H1 (cell line): ENCODE measurements around the gene NELL1. TPM values are rescaled to one million over a fixed set of nuclear protein-coding genes. Genes with fewer than 3 reads are reported as not detected.

ENCODE experiments used
- CTCF ChIA-PET: fragments of 300-600 bp; sonication (Branson Sonifier 250); formaldehyde crosslinking; loops from one replicate; lab custom pipeline; 2021; ENCODE audit not compliant: partially characterized antibody; lab: Charles Lee
- POLR2A ChIA-PET: fragments of 300-600 bp; sonication (Branson Sonifier 250); formaldehyde crosslinking; loops from one replicate; lab custom pipeline; 2021; ENCODE audit warnings: inconsistent platforms; ENCODE audit not compliant: partially characterized antibody; lab: Charles Lee
- DNase-seq, 2 experiments: peaks; one replicate each; pipeline versions ENCODE4 v3.0.0 to v3.0.0-alpha.2; 2010 to 2022; ENCODE audit warnings: low spot score in 2 of 2, low read depth in 1 of 2, mixed read lengths in 1 of 2
- FAIRE-seq: peaks from 2 replicates; lab custom pipeline; 2011; peaks lifted over from hg19 to GRCh38; lab: Jason Lieb, UNC
- H2AFZ ChIP-seq: 2 replicates; pipeline ENCODE4 v1.8.1; 2012; ENCODE audit warnings: low read length, inconsistent platforms
- H2AK5ac ChIP-seq: 2 replicates; pipeline ENCODE4 v1.6.1; 2013; ENCODE audit warnings: low read depth, low read length
- H2BK120ac ChIP-seq: replicated peaks from 2 replicates; pipeline ENCODE3; 2013; ENCODE audit warnings: low read depth, low read length, inconsistent platforms
- H2BK12ac ChIP-seq: 2 replicates; pipeline ENCODE4 v1.6.1; 2013; ENCODE audit warnings: low read depth, low read length
- H2BK15ac ChIP-seq: 2 replicates; pipeline ENCODE4 v1.6.1; 2013; ENCODE audit warnings: low read length
- H2BK20ac ChIP-seq: 2 replicates; pipeline ENCODE4 v1.6.1; 2013; ENCODE audit warnings: low read length
- H2BK5ac ChIP-seq: 2 replicates; pipeline ENCODE4 v1.6.1; 2013; ENCODE audit warnings: low read depth, low read length
- H3K14ac ChIP-seq: 2 replicates; pipeline ENCODE4 v1.6.1; 2013; ENCODE audit warnings: inconsistent platforms; ENCODE audit not compliant: insufficient read length
- H3K18ac ChIP-seq: 2 replicates; pipeline ENCODE4 v1.6.1; 2013; ENCODE audit warnings: low read length; ENCODE audit errors: extremely low read depth
- H3K23ac ChIP-seq: 2 replicates; pipeline ENCODE4 v1.6.1; 2013; ENCODE audit warnings: inconsistent platforms; ENCODE audit not compliant: insufficient read length
- H3K23me2 ChIP-seq: 2 replicates; pipeline ENCODE4 v1.6.1; 2013; ENCODE audit warnings: low read depth, low read length
- H3K27ac ChIP-seq: 2 replicates; pipeline ENCODE4 v1.6.1; 2011; ENCODE audit warnings: low read depth, low read length, inconsistent platforms
- H3K27me3 ChIP-seq, 4 experiments: replicated peaks in 1 of 4; 1 replicate in 1 of 4; 2 replicates in 3 of 4; pipeline versions ENCODE4 v1.6.1 to v1.8.1; 2011 to 2013; ENCODE audit warnings: low read length in 3 of 4, mild to moderate bottlenecking in 3 of 4, inconsistent platforms in 2 of 4, mixed read lengths in 2 of 4, moderate library complexity in 1 of 4; ENCODE audit not compliant: control insufficient read depth in 3 of 4, insufficient read depth in 3 of 4; ENCODE audit errors: extremely low read depth in 1 of 4
- H3K36me3 ChIP-seq, 4 experiments: 2 replicates each; pipeline versions ENCODE4 v1.6.1 to v1.8.1; 2011 to 2013; ENCODE audit warnings: mild to moderate bottlenecking in 4 of 4, low read length in 3 of 4, moderate library complexity in 2 of 4, control low read depth in 1 of 4, inconsistent platforms in 1 of 4; ENCODE audit not compliant: insufficient read depth in 4 of 4, control insufficient read depth in 2 of 4
- H3K4ac ChIP-seq: replicated peaks from 2 replicates; pipeline ENCODE3; 2013; ENCODE audit warnings: low read length, low read depth, mixed read lengths, inconsistent platforms; ENCODE audit not compliant: insufficient read length
- H3K4me1 ChIP-seq, 4 experiments: replicated peaks in 1 of 4; 1 replicate in 1 of 4; 2 replicates in 3 of 4; pipeline versions ENCODE4 v1.6.1 to v1.8.1; 2011 to 2013; ENCODE audit warnings: low read length in 3 of 4, inconsistent platforms in 2 of 4, mixed read lengths in 1 of 4; ENCODE audit not compliant: insufficient read depth in 4 of 4, control insufficient read depth in 3 of 4
- H3K4me2 ChIP-seq, 2 experiments: 2 replicates each; pipeline versions ENCODE4 v1.6.1 to v1.8.1; 2011 to 2013; ENCODE audit warnings: low read depth in 2 of 2, low read length in 2 of 2, control low read depth in 1 of 2, inconsistent platforms in 1 of 2, mild to moderate bottlenecking in 1 of 2; ENCODE audit not compliant: insufficient read depth in 1 of 2
- H3K4me3 ChIP-seq, 4 experiments: fragments of 200-600, 300-600 bp in 1 of 4; sonication (generic), shearing (Covaris generic), sonication (Bioruptor Twin) in 1 of 4; 2 replicates each; pipeline versions ENCODE4 v1.5.1 to v1.8.1; 2011 to 2016; ENCODE audit warnings: low read length in 4 of 4, low read depth in 3 of 4, control low read depth in 2 of 4, inconsistent platforms in 2 of 4, mild to moderate bottlenecking in 2 of 4, mixed read lengths in 1 of 4, moderate library complexity in 1 of 4; ENCODE audit not compliant: insufficient read depth in 2 of 4; ENCODE audit errors: extremely low read depth in 1 of 4
- H3K56ac ChIP-seq: replicated peaks from 2 replicates; pipeline ENCODE3; 2013; ENCODE audit warnings: low read depth, mild to moderate bottlenecking, mixed read lengths, low read length, inconsistent platforms; ENCODE audit not compliant: insufficient read length
- H3K79me1 ChIP-seq: 2 replicates; pipeline ENCODE4 v1.6.1; 2013; ENCODE audit warnings: low read depth, low read length, control low read depth
- H3K79me2 ChIP-seq, 2 experiments: 2 replicates each; pipeline versions ENCODE4 v1.6.1 to v1.8.1; 2012 to 2013; ENCODE audit warnings: low read length in 2 of 2, mild to moderate bottlenecking in 2 of 2, inconsistent platforms in 1 of 2; ENCODE audit not compliant: insufficient read depth in 2 of 2, control insufficient read depth in 1 of 2
- H3K9ac ChIP-seq, 4 experiments: replicated peaks in 1 of 4; 1 replicate in 1 of 4; 2 replicates in 3 of 4; pipeline versions ENCODE4 v1.6.1 to v1.8.1; 2011 to 2013; ENCODE audit warnings: low read depth in 3 of 4, low read length in 3 of 4, control low read depth in 2 of 4, mild to moderate bottlenecking in 2 of 4, moderate library complexity in 2 of 4, inconsistent platforms in 1 of 4; ENCODE audit errors: extremely low read depth in 1 of 4
- H3K9me3 ChIP-seq, 2 experiments: 2 replicates each; pipeline versions ENCODE4 v1.6.1 to v1.8.1; 2012 to 2013; ENCODE audit warnings: mild to moderate bottlenecking in 2 of 2, moderate library complexity in 2 of 2, control low read depth in 1 of 2, inconsistent platforms in 1 of 2, low read depth in 1 of 2, low read length in 1 of 2, mixed read lengths in 1 of 2; ENCODE audit not compliant: insufficient read depth in 2 of 2
- H4K20me1 ChIP-seq, 2 experiments: replicated peaks in 1 of 2; 2 replicates each; pipeline versions ENCODE3 to v1.8.1; 2011 to 2013; ENCODE audit warnings: inconsistent platforms in 2 of 2, low read length in 2 of 2, mild to moderate bottlenecking in 1 of 2; ENCODE audit not compliant: insufficient read depth in 2 of 2, control insufficient read depth in 1 of 2
- H4K5ac ChIP-seq: 2 replicates; pipeline ENCODE4 v1.6.1; 2013; ENCODE audit warnings: low read length, low read depth, mixed read lengths, inconsistent platforms; ENCODE audit not compliant: insufficient read length
- H4K8ac ChIP-seq: 2 replicates; pipeline ENCODE4 v1.8.0; 2013; ENCODE audit warnings: mild to moderate bottlenecking, moderate library complexity, low read length, inconsistent platforms; ENCODE audit not compliant: insufficient read depth; ENCODE audit errors: extremely low read depth
- H4K91ac ChIP-seq: replicated peaks from 2 replicates; pipeline ENCODE3; 2013; ENCODE audit warnings: low read length, mixed read lengths, inconsistent platforms; ENCODE audit not compliant: insufficient read length
- CHD1 ChIP-seq: IDR thresholded peaks from 2 replicates; pipeline ENCODE4 v1.6.1; 2012; ENCODE audit warnings: low read depth, low read length, improper control_type of control experiment
- HDAC6 ChIP-seq: IDR thresholded peaks from one replicate; pipeline ENCODE4 v1.7.1; 2012; ENCODE audit warnings: low read depth, mild to moderate bottlenecking, inconsistent platforms, low read length, moderate library complexity
- NRF1 ChIP-seq: IDR thresholded peaks from 2 replicates; pipeline ENCODE4 v1.6.1; 2011; ENCODE audit warnings: mild to moderate bottlenecking, low read depth, low read length, improper control_type of control experiment
- SAP30 ChIP-seq: fragments of 300-600 bp; sonication (generic); IDR thresholded peaks from 2 replicates; pipeline ENCODE4 v1.7.1; 2012; ENCODE audit warnings: low read length, moderate library complexity, mild to moderate bottlenecking, inconsistent platforms; ENCODE audit not compliant: insufficient read depth, insufficient replicate concordance
- SRF ChIP-seq: IDR thresholded peaks from 2 replicates; pipeline ENCODE4 v1.6.1; 2011; ENCODE audit warnings: mild to moderate bottlenecking, low read depth, low read length, moderate library complexity
- SUZ12 ChIP-seq: fragments of 200-600 bp; sonication (generic); IDR thresholded peaks from 2 replicates; pipeline ENCODE4 v1.6.1; 2012; ENCODE audit warnings: mild to moderate bottlenecking, inconsistent platforms, low read length, moderate library complexity, mixed read lengths
- WGBS, 2 experiments: shearing (Covaris generic) in 1 of 2; methylation state at CpG; one replicate each; pipeline versions ENCODE4 v1.1.6 to v1.1.7; 2013 to 2015; ENCODE audit warnings: low lambda C conversion rate in 2 of 2, mixed read lengths in 2 of 2, inconsistent platforms in 1 of 2, low coverage in 1 of 2, missing lambda C conversion rate in 1 of 2; ENCODE audit not compliant: insufficient replicate concordance in 2 of 2, insufficient coverage in 1 of 2, insufficient read length in 1 of 2; ENCODE audit errors: extremely low coverage in 1 of 2, missing lambda C conversion rate in 1 of 2; 5-methylcytosine and 5-hydroxymethylcytosine counted together
- polyA plus RNA-seq, 7 experiments: library from polyadenylated mRNA; depleted of rRNA in 3 of 7; stranded (reverse) in 5 of 7; unstranded in 2 of 7; fragments of >200 nt in 5 of 7; fragments of 200-250 nt in 2 of 7; gene quantifications; 1 replicate in 5 of 7; 2 replicates in 1 of 7; 4 replicates in 1 of 7; pipeline versions ENCODE4 v1.2.1 to v1.2.3, GENCODE V29; 2011 to 2013; ENCODE audit warnings: missing spikeins in 2 of 7, mixed read lengths in 2 of 7
- total RNA-seq: library from RNA; stranded (reverse); fragmentation: NEBNext Ultra II Directional; extraction: Animal tissue kit (Norgen Biotek cat#: 25700); gene quantifications from 2 replicates; pipeline ENCODE4 v1.2.1, GENCODE V29; 2021

NELL1 gene
- total and polyA plus RNA-seq, 2 of the 8 experiments (the other 6 are each of a cell fraction or from before 2014, with no cell fraction given), result 0.21 TPM; not detected in 1

GRCh38 chr11:21119411-21119810, 450.0 kb downstream of the NELL1 start:
- 0 out of 2 replicates have a peak overlapping the region, but pooled peaks have one; percentile 36 for H2AFZ ChIP-seq
- TF ChIP-seq SRF, result no peak
- TF ChIP-seq SUZ12, result no peak
- TF ChIP-seq HDAC6, result no peak
- TF ChIP-seq NRF1, result no peak
- no peak for TF ChIP-seq SAP30
- TF ChIP-seq CHD1, result no peak
- H2BK120ac ChIP-seq, result no peak overlapping the region
- H4K8ac ChIP-seq, result no peak overlapping the region
- H3K23me2 ChIP-seq, result no peaks in the 10 kb centered on the region; the same call in 1 of the 2 replicates
- H3K4ac ChIP-seq, result no peak overlapping the region
- H3K79me2 ChIP-seq, result no peaks in the 10 kb centered on the region
- no peak overlapping the region for H2BK15ac ChIP-seq
- no peaks in the 10 kb centered on the region for H3K36me3 ChIP-seq
- no peak overlapping the region for H3K23ac ChIP-seq
- no peak overlapping the region for H2AK5ac ChIP-seq
- no peak overlapping the region for H3K4me3 ChIP-seq
- no peak overlapping the region for H3K9ac ChIP-seq
- ChIA-PET CTCF (interaction anchor here (0.9 kb wide), 1 partner anchor 23 kb away, joined by 5 read pairs; no protein-coding TSS in a partner anchor), POLR2A (no interaction called here)
- no peak overlapping the region for H2BK20ac ChIP-seq
- no peak overlapping the region for H3K27ac ChIP-seq
- H3K18ac ChIP-seq, result no peak overlapping the region
- no peak overlapping the region for H3K56ac ChIP-seq
- H3K9me3 ChIP-seq, result no peaks in the 10 kb centered on the region
- no peaks in the 10 kb centered on the region for H4K20me1 ChIP-seq
- no peak overlapping the region for H3K4me2 ChIP-seq
- H3K27me3 ChIP-seq, result no peaks in the 10 kb centered on the region
- H2BK5ac ChIP-seq, result no peak overlapping the region
- no peak overlapping the region for H4K91ac ChIP-seq
- DNase-seq, result no peak
- H3K79me1 ChIP-seq, result no peaks in the 10 kb centered on the region
- no peak for FAIRE-seq
- H3K14ac ChIP-seq, result no peak overlapping the region
- H3K4me1 ChIP-seq, result no peaks in the 10 kb centered on the region
- no peak overlapping the region for H2BK12ac ChIP-seq
- no peak overlapping the region for H4K5ac ChIP-seq
- 84% methylated on average over 3 of the region's 3 CpGs; no CpG with 5 or more reads in 1 of the 2 experiments for WGBS, 2 experiments
